Liver (tissue), 3 donors: ENCODE measurements around the gene KCNMA1.

Experiments
- GABPA ChIP-seq, 2 donors: IDR thresholded peaks in 1 of 2; conservative IDR thresholded peaks in 1 of 2; 2 replicates each; pipeline ENCODE4 v1.6.1; 2016; ENCODE audit warnings: antibody characterized with exemption in 2 of 2, mild to moderate bottlenecking in 1 of 2, moderate library complexity in 1 of 2
- HNF4A ChIP-seq, 2 donors: conservative IDR thresholded peaks; 2 replicates each; pipeline ENCODE4 v1.6.1; 2016; ENCODE audit warnings: antibody characterized with exemption in 2 of 2, mild to moderate bottlenecking in 2 of 2
- RXRA ChIP-seq, 2 donors: IDR thresholded peaks; 2 replicates each; pipeline ENCODE4 v1.6.1; 2017 to 2018; ENCODE audit warnings: antibody characterized with exemption in 2 of 2, mild to moderate bottlenecking in 1 of 2
- YY1 ChIP-seq: IDR thresholded peaks from 2 replicates; pipeline ENCODE4 v1.6.1; 2016; ENCODE audit warnings: antibody characterized with exemption, mild to moderate bottlenecking
- TF ChIP-seq, protein P1 (sequence below): fragments of 150-350 bp; IDR thresholded peaks from 2 replicates; pipeline ENCODE4 v1.5.1; 2017; ENCODE audit warnings: improper control_type of control experiment, low read depth, low read length; ENCODE audit not compliant: missing input control
- TF ChIP-seq, protein P2 (sequence below): IDR thresholded peaks from 2 replicates; pipeline ENCODE4 v1.6.1; 2016; ENCODE audit warnings: antibody characterized with exemption
- TF ChIP-seq, protein P3 (sequence below): IDR thresholded peaks from 2 replicates; pipeline ENCODE4 v1.6.1; 2016; ENCODE audit warnings: antibody characterized with exemption, mild to moderate bottlenecking
- TF ChIP-seq, protein P4 (sequence below): IDR thresholded peaks from 2 replicates; pipeline ENCODE4 v1.6.1; 2016; ENCODE audit warnings: antibody characterized with exemption
- TF ChIP-seq, protein P5 (sequence below): IDR thresholded peaks from 2 replicates; pipeline ENCODE4 v1.6.1; 2016; ENCODE audit warnings: antibody characterized with exemption
- donor health status: healthy.
- donor health status: healthy.

DNA sequence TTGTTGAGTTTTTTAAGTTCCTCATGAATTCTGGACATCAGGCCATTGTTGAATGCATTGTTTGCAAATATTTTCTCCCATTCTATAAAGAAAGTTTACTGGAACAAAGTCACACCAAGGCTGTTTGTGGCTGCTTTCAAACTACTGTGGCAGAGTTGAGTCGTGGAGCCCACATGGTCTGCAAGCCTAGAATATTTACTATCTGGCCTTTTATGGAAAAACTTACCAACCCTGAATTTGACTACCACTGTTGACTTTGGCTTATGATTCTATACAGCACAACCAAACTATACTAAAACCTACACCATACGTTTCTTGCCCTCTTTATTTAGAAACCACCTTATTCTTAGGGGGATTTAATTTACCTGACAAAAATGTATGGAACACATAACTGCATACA is 239.1 kb downstream of the KCNMA1 start:
- TF ChIP-seq, protein P1, sequence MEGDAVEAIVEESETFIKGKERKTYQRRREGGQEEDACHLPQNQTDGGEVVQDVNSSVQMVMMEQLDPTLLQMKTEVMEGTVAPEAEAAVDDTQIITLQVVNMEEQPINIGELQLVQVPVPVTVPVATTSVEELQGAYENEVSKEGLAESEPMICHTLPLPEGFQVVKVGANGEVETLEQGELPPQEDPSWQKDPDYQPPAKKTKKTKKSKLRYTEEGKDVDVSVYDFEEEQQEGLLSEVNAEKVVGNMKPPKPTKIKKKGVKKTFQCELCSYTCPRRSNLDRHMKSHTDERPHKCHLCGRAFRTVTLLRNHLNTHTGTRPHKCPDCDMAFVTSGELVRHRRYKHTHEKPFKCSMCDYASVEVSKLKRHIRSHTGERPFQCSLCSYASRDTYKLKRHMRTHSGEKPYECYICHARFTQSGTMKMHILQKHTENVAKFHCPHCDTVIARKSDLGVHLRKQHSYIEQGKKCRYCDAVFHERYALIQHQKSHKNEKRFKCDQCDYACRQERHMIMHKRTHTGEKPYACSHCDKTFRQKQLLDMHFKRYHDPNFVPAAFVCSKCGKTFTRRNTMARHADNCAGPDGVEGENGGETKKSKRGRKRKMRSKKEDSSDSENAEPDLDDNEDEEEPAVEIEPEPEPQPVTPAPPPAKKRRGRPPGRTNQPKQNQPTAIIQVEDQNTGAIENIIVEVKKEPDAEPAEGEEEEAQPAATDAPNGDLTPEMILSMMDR: no peak
- TF ChIP-seq, protein P2, sequence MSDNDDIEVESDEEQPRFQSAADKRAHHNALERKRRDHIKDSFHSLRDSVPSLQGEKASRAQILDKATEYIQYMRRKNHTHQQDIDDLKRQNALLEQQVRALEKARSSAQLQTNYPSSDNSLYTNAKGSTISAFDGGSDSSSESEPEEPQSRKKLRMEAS: no peak
- TF ChIP-seq, protein P3, sequence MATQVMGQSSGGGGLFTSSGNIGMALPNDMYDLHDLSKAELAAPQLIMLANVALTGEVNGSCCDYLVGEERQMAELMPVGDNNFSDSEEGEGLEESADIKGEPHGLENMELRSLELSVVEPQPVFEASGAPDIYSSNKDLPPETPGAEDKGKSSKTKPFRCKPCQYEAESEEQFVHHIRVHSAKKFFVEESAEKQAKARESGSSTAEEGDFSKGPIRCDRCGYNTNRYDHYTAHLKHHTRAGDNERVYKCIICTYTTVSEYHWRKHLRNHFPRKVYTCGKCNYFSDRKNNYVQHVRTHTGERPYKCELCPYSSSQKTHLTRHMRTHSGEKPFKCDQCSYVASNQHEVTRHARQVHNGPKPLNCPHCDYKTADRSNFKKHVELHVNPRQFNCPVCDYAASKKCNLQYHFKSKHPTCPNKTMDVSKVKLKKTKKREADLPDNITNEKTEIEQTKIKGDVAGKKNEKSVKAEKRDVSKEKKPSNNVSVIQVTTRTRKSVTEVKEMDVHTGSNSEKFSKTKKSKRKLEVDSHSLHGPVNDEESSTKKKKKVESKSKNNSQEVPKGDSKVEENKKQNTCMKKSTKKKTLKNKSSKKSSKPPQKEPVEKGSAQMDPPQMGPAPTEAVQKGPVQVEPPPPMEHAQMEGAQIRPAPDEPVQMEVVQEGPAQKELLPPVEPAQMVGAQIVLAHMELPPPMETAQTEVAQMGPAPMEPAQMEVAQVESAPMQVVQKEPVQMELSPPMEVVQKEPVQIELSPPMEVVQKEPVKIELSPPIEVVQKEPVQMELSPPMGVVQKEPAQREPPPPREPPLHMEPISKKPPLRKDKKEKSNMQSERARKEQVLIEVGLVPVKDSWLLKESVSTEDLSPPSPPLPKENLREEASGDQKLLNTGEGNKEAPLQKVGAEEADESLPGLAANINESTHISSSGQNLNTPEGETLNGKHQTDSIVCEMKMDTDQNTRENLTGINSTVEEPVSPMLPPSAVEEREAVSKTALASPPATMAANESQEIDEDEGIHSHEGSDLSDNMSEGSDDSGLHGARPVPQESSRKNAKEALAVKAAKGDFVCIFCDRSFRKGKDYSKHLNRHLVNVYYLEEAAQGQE: no peak
- no peak for TF ChIP-seq GABPA (IDR thresholded peaks at IDR 0.05 in 1 of 2, conservative IDR thresholded peaks at IDR 0.05 in 1 of 2)
- no peak for TF ChIP-seq YY1
- TF ChIP-seq RXRA (IDR thresholded peaks at IDR 0.05): no peak
- TF ChIP-seq, protein P4, sequence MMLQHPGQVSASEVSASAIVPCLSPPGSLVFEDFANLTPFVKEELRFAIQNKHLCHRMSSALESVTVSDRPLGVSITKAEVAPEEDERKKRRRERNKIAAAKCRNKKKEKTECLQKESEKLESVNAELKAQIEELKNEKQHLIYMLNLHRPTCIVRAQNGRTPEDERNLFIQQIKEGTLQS: no peak
- TF ChIP-seq, protein P5, sequence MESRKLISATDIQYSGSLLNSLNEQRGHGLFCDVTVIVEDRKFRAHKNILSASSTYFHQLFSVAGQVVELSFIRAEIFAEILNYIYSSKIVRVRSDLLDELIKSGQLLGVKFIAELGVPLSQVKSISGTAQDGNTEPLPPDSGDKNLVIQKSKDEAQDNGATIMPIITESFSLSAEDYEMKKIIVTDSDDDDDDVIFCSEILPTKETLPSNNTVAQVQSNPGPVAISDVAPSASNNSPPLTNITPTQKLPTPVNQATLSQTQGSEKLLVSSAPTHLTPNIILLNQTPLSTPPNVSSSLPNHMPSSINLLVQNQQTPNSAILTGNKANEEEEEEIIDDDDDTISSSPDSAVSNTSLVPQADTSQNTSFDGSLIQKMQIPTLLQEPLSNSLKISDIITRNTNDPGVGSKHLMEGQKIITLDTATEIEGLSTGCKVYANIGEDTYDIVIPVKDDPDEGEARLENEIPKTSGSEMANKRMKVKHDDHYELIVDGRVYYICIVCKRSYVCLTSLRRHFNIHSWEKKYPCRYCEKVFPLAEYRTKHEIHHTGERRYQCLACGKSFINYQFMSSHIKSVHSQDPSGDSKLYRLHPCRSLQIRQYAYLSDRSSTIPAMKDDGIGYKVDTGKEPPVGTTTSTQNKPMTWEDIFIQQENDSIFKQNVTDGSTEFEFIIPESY: no peak
- TF ChIP-seq HNF4A (conservative IDR thresholded peaks at IDR 0.05): no peak
